Thyroid gland (tissue), 4 donors: ENCODE measurements around the gene SCUBE3.

ENCODE experiments used
- POLR2A ChIP-seq, 2 donors: fragments of 450-650 bp; IDR thresholded peaks; one replicate each; pipeline ENCODE4 v1.6.1; 2017; ENCODE audit warnings: antibody characterized with exemption in 2 of 2, mild to moderate bottlenecking in 2 of 2, moderate library complexity in 1 of 2
- TF ChIP-seq, protein P1 (sequence below), 6 experiments: fragments of 200-600 bp in 3 of 6; fragments of 450-650 bp in 3 of 6; sonication (generic) in 3 of 6; IDR thresholded peaks; one replicate each; pipeline ENCODE4 v1.5.1; 2016 to 2019; ENCODE audit warnings: antibody characterized with exemption in 6 of 6, mild to moderate bottlenecking in 2 of 6, inconsistent platforms in 1 of 6, moderate library complexity in 1 of 6

DNA sequence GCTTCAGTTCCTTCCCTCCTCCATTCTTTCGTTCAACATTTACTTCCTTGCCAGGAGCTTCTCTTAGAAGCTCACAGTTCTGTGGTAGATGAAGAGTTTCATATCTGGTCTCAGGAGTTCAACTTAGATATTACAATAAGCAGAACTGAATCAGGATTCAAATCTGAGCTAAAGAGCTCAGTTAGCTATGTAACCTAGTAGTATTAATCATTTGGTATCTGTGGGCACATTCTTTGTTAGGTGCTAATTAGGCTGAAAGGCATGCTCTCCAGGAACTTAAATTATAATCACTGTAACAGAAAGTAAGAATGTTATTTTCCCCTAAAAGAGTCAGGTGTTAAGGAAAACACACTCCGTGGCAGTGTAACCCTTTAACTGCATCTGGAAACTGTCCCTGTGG, 54.1 kb downstream of the SCUBE3 start:
- TF ChIP-seq, protein P1, sequence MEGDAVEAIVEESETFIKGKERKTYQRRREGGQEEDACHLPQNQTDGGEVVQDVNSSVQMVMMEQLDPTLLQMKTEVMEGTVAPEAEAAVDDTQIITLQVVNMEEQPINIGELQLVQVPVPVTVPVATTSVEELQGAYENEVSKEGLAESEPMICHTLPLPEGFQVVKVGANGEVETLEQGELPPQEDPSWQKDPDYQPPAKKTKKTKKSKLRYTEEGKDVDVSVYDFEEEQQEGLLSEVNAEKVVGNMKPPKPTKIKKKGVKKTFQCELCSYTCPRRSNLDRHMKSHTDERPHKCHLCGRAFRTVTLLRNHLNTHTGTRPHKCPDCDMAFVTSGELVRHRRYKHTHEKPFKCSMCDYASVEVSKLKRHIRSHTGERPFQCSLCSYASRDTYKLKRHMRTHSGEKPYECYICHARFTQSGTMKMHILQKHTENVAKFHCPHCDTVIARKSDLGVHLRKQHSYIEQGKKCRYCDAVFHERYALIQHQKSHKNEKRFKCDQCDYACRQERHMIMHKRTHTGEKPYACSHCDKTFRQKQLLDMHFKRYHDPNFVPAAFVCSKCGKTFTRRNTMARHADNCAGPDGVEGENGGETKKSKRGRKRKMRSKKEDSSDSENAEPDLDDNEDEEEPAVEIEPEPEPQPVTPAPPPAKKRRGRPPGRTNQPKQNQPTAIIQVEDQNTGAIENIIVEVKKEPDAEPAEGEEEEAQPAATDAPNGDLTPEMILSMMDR (IDR thresholded peaks at IDR 0.05), result no peak
- TF ChIP-seq POLR2A (IDR thresholded peaks at IDR 0.05), result no peak
